IMR-90 (cell line): ENCODE data around the gene S1PR1. TPM values are rescaled to one million over a fixed set of nuclear protein-coding genes. Genes with fewer than 3 reads are reported as not detected.

ENCODE experiments used
- ATAC-seq: fragments of 200-7000 bp; cut with Tn5 transposase; 2 replicates; pipeline ENCODE4 v1.9.1; 2020; ENCODE audit warnings: low read depth, mild to moderate bottlenecking, moderate library complexity
- BruUV-seq: library from RNA; stranded (reverse); fragments of 400-500 nt; replicated peaks from 2 replicates; lab custom pipeline; 2021; lab: Mats Ljungman, UMichigan
- CTCF ChIA-PET: fragments of 300-600 bp; formaldehyde crosslinking; extraction: SDS; loops from one replicate; lab custom pipeline; 2021; ENCODE audit warnings: antibody characterized with exemption; lab: Yijun Ruan, JAX
- POLR2A ChIA-PET: fragments of 300-600 bp; sonication (Branson Sonifier 250); formaldehyde crosslinking; loops from one replicate; lab custom pipeline; 2022; ENCODE audit warnings: antibody characterized with exemption; ENCODE audit not compliant: unreplicated experiment; lab: Charles Lee
- DNase-seq: peaks from one replicate; pipeline ENCODE4 v3.0.0; 2013
- H2AFZ ChIP-seq: replicated peaks from 2 replicates; pipeline ENCODE3; 2013; ENCODE audit warnings: low read length, mild to moderate bottlenecking; ENCODE audit not compliant: poor library complexity
- H2AK5ac ChIP-seq: 2 replicates; pipeline ENCODE4 v1.6.1; 2013; ENCODE audit warnings: low read depth, low read length, inconsistent platforms
- H2AK9ac ChIP-seq: replicated peaks from 2 replicates; pipeline ENCODE3; 2013; ENCODE audit warnings: mild to moderate bottlenecking, low read depth, low read length, moderate library complexity; ENCODE audit not compliant: poor library complexity
- H2BK120ac ChIP-seq: 2 replicates; pipeline ENCODE4 v1.6.1; 2013; ENCODE audit warnings: low read depth, low read length, inconsistent platforms
- H2BK15ac ChIP-seq: 3 replicates; pipeline ENCODE4 v1.6.1; 2013; ENCODE audit warnings: low read depth, low read length, inconsistent platforms
- H2BK20ac ChIP-seq: 2 replicates; pipeline ENCODE4 v1.6.1; 2013; ENCODE audit warnings: low read depth, mild to moderate bottlenecking, inconsistent platforms, low read length, moderate library complexity
- H2BK5ac ChIP-seq: 2 replicates; pipeline ENCODE4 v1.6.1; 2013; ENCODE audit warnings: mild to moderate bottlenecking, low read depth, low read length, inconsistent platforms; ENCODE audit not compliant: poor library complexity, severe bottlenecking
- H3K14ac ChIP-seq: replicated peaks from 2 replicates; pipeline ENCODE4 v1.6.1; 2013; ENCODE audit warnings: low read depth, low read length, inconsistent platforms
- H3K18ac ChIP-seq: 2 replicates; pipeline ENCODE4 v1.6.1; 2013; ENCODE audit warnings: low read depth, low read length, control low read depth
- H3K23ac ChIP-seq: 2 replicates; pipeline ENCODE4 v1.6.1; 2013; ENCODE audit warnings: low read depth, low read length, inconsistent platforms
- H3K27ac ChIP-seq: 2 replicates; pipeline ENCODE4 v1.5.1; 2013; ENCODE audit warnings: mild to moderate bottlenecking, control low read depth, low read length; ENCODE audit not compliant: insufficient read depth
- H3K27me3 ChIP-seq: 2 replicates; pipeline ENCODE4 v1.6.1; 2013; ENCODE audit warnings: low read length; ENCODE audit not compliant: control insufficient read depth, insufficient read depth
- H3K36me3 ChIP-seq: 2 replicates; pipeline ENCODE4 v1.6.1; 2013; ENCODE audit warnings: low read length, mixed read lengths; ENCODE audit not compliant: control insufficient read depth, insufficient read depth
- H3K4ac ChIP-seq: 2 replicates; pipeline ENCODE4 v1.6.1; 2013; ENCODE audit warnings: low read depth, low read length, inconsistent platforms
- H3K4me1 ChIP-seq: 2 replicates; pipeline ENCODE4 v1.6.1; 2013; ENCODE audit warnings: low read length, mixed read lengths; ENCODE audit not compliant: control insufficient read depth, insufficient read depth
- H3K4me2 ChIP-seq: 2 replicates; pipeline ENCODE4 v1.6.1; 2013; ENCODE audit warnings: low read depth, mild to moderate bottlenecking, control low read depth, low read length, moderate library complexity
- H3K4me3 ChIP-seq: 2 replicates; pipeline ENCODE4 v1.5.1; 2013; ENCODE audit warnings: low read depth, mild to moderate bottlenecking, control low read depth, low read length, moderate library complexity; ENCODE audit not compliant: insufficient read depth
- H3K56ac ChIP-seq: 2 replicates; pipeline ENCODE4 v1.6.1; 2013; ENCODE audit warnings: low read length, inconsistent platforms; ENCODE audit not compliant: insufficient read depth; ENCODE audit errors: extremely low read depth
- H3K79me1 ChIP-seq, 2 experiments: 2 replicates each; pipeline ENCODE4 v1.6.1; 2013; ENCODE audit warnings: low read length in 2 of 2, inconsistent platforms in 1 of 2, low read depth in 1 of 2
- H3K9ac ChIP-seq: 2 replicates; pipeline ENCODE4 v1.6.1; 2013; ENCODE audit warnings: low read depth, low read length, control low read depth
- H3K9me1 ChIP-seq: 2 replicates; pipeline ENCODE4 v1.6.1; 2013; ENCODE audit warnings: low read length, inconsistent platforms; ENCODE audit not compliant: insufficient read depth
- H3K9me3 ChIP-seq: 2 replicates; pipeline ENCODE4 v1.6.1; 2013; ENCODE audit warnings: low read length; ENCODE audit not compliant: control insufficient read depth, insufficient read depth
- H4K20me1 ChIP-seq: 2 replicates; pipeline ENCODE4 v1.6.1; 2013; ENCODE audit warnings: low read length, inconsistent platforms; ENCODE audit not compliant: insufficient read depth
- H4K5ac ChIP-seq: 2 replicates; pipeline ENCODE4 v1.6.1; 2013; ENCODE audit warnings: mild to moderate bottlenecking, low read depth, low read length, control low read depth
- H4K8ac ChIP-seq, 2 experiments: 2 replicates each; pipeline ENCODE4 v1.6.1; 2013; ENCODE audit warnings: low read depth in 2 of 2, low read length in 2 of 2, control low read depth in 1 of 2, inconsistent platforms in 1 of 2
- H4K91ac ChIP-seq: 2 replicates; pipeline ENCODE4 v1.6.1; 2013; ENCODE audit warnings: low read depth, low read length, inconsistent platforms; ENCODE audit not compliant: insufficient read depth
- CEBPB ChIP-seq: IDR thresholded peaks from 2 replicates; pipeline ENCODE4 v1.6.1; 2012; ENCODE audit warnings: low read depth, low read length, improper control_type of control experiment
- CHD1 ChIP-seq: IDR thresholded peaks from 2 replicates; pipeline ENCODE4 v1.6.1; 2012; ENCODE audit warnings: low read depth, low read length, improper control_type of control experiment
- CTCF ChIP-seq: conservative IDR thresholded peaks from 2 replicates; pipeline ENCODE4 v1.5.1; 2012; ENCODE audit warnings: mild to moderate bottlenecking, low read depth, low read length, improper control_type of control experiment
- ELK1 ChIP-seq: fragments of 150-350 bp; IDR thresholded peaks from 2 replicates; pipeline ENCODE4 v1.6.1; 2016; ENCODE audit warnings: low read depth, mild to moderate bottlenecking, low read length, moderate library complexity, borderline replicate concordance
- NFE2L2 ChIP-seq: fragments of 150-350 bp; IDR thresholded peaks from 2 replicates; pipeline ENCODE4 v1.6.1; 2016; ENCODE audit warnings: low read depth, mild to moderate bottlenecking, low read length
- POLR2A ChIP-seq: IDR thresholded peaks from 2 replicates; pipeline ENCODE4 v1.6.1; 2012; ENCODE audit warnings: mild to moderate bottlenecking, low read depth, low read length
- RAD21 ChIP-seq: IDR thresholded peaks from 2 replicates; pipeline ENCODE4 v1.6.1; 2012; ENCODE audit warnings: low read length, improper control_type of control experiment
- RCOR1 ChIP-seq: IDR thresholded peaks from 2 replicates; pipeline ENCODE4 v1.6.1; 2012; ENCODE audit warnings: mild to moderate bottlenecking, low read length, improper control_type of control experiment; ENCODE audit not compliant: insufficient replicate concordance
- RFX5 ChIP-seq: IDR thresholded peaks from 2 replicates; pipeline ENCODE4 v1.8.0; 2012; ENCODE audit warnings: low read depth, mild to moderate bottlenecking, low read length, moderate library complexity
- USF2 ChIP-seq: fragments of 150-350 bp; IDR thresholded peaks from 2 replicates; pipeline ENCODE4 v1.6.1; 2017; ENCODE audit warnings: mild to moderate bottlenecking, antibody characterized with exemption, low read length, low read depth
- WGBS, 2 experiments: methylation state at CpG; one replicate each; pipeline versions ENCODE4 v1.1.5 to v1.1.7; 2013; ENCODE audit warnings: missing lambda C conversion rate in 2 of 2; ENCODE audit not compliant: insufficient read length in 1 of 2; ENCODE audit errors: extremely low coverage in 2 of 2; 5-methylcytosine and 5-hydroxymethylcytosine counted together
- dilution Hi-C: fragments of 300-500 bp; cut with HindIII; formaldehyde crosslinking; loops from one replicate; pipeline ENCODE4 v1.14.3; 2018; ENCODE audit warnings: low sequenced_read_pairs; ENCODE audit not compliant: unreplicated experiment
- in situ Hi-C: fragments of 300-500 bp; cut with MboI; formaldehyde crosslinking; loops from 3 replicates; pipeline ENCODE4 v1.14.3; 2019; ENCODE audit warnings: low sequenced_read_pairs, inconsistent platforms, mixed read lengths
- intact Hi-C: fragments of 100-400 bp; cut with micrococcal nuclease; formaldehyde crosslinking; loops from 2 replicates; pipeline ENCODE4 v1.10.0; 2022
- polyA plus RNA-seq, 3 experiments: library from polyadenylated mRNA; depleted of rRNA; stranded (reverse); fragments of >200 nt; gene quantifications; 2 replicates each; pipeline ENCODE4 v1.2.3, GENCODE V29; 2012; ENCODE audit warnings: low replicate concordance in 1 of 3
- total RNA-seq: library from RNA; depleted of rRNA; stranded (reverse); fragments of >200 nt; gene quantifications from 2 replicates; pipeline ENCODE4 v1.2.3, GENCODE V29; 2012

S1PR1 gene
- total and polyA plus RNA-seq, 2 of the 4 experiments (the other 2 are of a cell fraction): 12.9 to 15.6 TPM

GRCh38 chr1:101243751-101244150 is 6.9 kb downstream of the S1PR1 start:
- no peak overlapping the region for H2BK120ac ChIP-seq
- H3K23ac ChIP-seq: no peak overlapping the region
- no peak overlapping the region for H2BK15ac ChIP-seq
- no peak overlapping the region for H3K4ac ChIP-seq
- H4K8ac ChIP-seq: no peak overlapping the region
- BruUV-seq: no TSS peak
- no peak overlapping the region for H3K4me3 ChIP-seq
- 0 out of 2 replicates have a peak, but pooled peaks cover 4% of the 10 kb centered on the region for H3K9me1 ChIP-seq
- no peak overlapping the region for H3K27ac ChIP-seq
- no peaks in the 10 kb centered on the region for H3K27me3 ChIP-seq
- dilution Hi-C loops (no loop called here), intact Hi-C loops (no loop called here), in situ Hi-C loops (loop anchor here (5.0 to 25.0 kb wide), 2 partner anchors 206 to 321 kb away; partner anchors contain the start of gene DPH5)
- H3K56ac ChIP-seq: no peak overlapping the region
- no peaks in the 10 kb centered on the region for H3K9me3 ChIP-seq
- peaks cover 16% of the 10 kb centered on the region for H3K36me3 ChIP-seq
- ChIA-PET POLR2A (no interaction called here), CTCF (no interaction called here)
- no peak overlapping the region for H3K4me2 ChIP-seq
- no peak for DNase-seq
- H4K20me1 ChIP-seq: peaks cover 3% of the 10 kb centered on the region; the same call in 1 of the 2 replicates
- no peak overlapping the region for H3K14ac ChIP-seq
- H3K9ac ChIP-seq: no peak overlapping the region
- H2BK20ac ChIP-seq: no peak overlapping the region
- ATAC-seq: no peak
- no peaks in the 10 kb centered on the region for H3K4me1 ChIP-seq
- no peak overlapping the region for H2AK9ac ChIP-seq
- H3K18ac ChIP-seq: no peak overlapping the region
- no peak overlapping the region for H4K91ac ChIP-seq
- H2AK5ac ChIP-seq: no peak overlapping the region
- H2BK5ac ChIP-seq: no peak overlapping the region
- peaks cover 0 to 6% of the 10 kb centered on the region in 2 experiments; a peak in 1 of 4 replicates for H3K79me1 ChIP-seq
- no peak for TF ChIP-seq RCOR1
- no peak for TF ChIP-seq CHD1
- no peak for TF ChIP-seq RFX5
- TF ChIP-seq POLR2A: no peak
- TF ChIP-seq CTCF: no peak
- TF ChIP-seq RAD21: no peak
- no peak for TF ChIP-seq ELK1
- no peak for TF ChIP-seq NFE2L2
- no peak for TF ChIP-seq USF2
- no peak for TF ChIP-seq CEBPB
- no peak overlapping the region for H4K5ac ChIP-seq
- WGBS, 2 experiments: no CpG with 5 or more reads among the region's 3 CpGs
- no peak overlapping the region for H2AFZ ChIP-seq
